ENCODE measurements around the gene CHCHD6. TPM values are rescaled to one million over a fixed set of nuclear protein-coding genes. Genes with fewer than 3 reads are reported as not detected.

CHCHD6 gene
- polyA plus RNA-seq, 1 donor, result 6.5 TPM

DNA sequence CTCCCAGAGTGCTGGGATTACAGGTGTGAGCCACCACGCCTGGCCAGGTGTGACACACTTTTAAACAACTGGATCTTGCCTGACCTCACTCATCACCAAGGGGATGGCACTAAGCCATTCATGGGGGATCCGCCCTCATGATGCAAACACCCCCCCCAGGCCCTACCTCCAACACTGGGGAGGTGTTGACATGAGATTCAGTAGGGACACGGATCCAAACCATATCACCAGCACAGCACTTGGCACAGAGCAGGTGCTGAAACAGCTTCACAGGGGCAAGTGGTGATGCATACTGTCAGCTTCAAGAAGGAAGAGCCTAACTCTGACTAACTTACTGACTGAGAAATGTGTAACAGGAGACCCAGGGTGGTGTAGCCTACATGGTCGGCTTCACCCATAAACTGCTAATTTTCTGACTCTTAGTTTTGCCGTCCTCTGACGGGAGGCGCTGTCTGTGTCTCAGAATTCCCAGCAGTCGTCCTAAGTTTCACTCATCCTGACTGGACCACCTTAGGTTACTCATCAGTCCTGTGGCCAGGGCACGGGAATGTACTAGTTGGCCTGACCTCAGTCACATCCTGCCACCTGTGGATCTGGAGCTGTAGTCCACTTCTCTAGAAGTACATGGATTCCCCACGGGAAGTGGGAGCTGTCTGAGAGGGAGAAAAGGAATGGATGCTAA is 197.0 kb downstream of the CHCHD6 start:
- no peak for DNase-seq

DNA sequence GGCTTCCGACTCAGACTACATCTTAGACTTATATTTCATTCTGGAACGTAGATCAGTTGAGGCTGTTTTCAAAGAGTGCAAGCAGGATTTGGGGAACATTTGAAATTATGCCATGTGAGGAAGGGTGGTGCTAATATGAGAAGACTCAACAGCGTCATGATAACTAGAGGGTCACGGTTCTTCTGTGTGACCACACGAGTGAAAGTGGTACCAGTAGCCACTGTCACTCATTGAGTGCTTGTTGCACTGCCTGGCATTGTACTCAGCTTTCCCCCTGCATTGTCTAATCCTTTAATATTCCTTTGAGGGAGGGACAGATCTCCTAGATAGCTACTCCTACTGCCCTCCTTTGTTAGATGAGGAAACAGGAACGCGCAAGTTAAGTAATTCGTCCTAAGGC is 197.6 kb downstream of the CHCHD6 start:
- DNase-seq, result no peak

DNA sequence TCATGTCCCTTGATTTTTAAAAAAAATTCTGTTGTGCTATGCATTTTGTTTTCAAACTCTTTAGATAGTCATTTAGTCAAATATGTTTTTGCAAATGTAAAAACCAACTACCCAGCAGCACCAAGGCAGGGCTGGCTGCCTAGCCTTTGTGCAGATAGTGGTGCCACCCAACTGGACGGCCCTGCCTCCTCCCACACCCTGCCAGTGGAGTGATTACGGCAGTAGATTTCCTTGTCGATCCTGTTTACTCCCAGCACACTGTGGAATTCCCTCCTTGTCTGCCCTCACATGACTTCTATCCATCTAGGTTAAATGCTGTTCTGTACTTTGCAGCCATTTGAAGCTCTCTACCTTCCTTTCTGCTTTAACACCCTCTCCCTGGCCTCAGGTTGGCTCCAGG is 199.5 kb downstream of the CHCHD6 start:
- no peak for DNase-seq

DNA sequence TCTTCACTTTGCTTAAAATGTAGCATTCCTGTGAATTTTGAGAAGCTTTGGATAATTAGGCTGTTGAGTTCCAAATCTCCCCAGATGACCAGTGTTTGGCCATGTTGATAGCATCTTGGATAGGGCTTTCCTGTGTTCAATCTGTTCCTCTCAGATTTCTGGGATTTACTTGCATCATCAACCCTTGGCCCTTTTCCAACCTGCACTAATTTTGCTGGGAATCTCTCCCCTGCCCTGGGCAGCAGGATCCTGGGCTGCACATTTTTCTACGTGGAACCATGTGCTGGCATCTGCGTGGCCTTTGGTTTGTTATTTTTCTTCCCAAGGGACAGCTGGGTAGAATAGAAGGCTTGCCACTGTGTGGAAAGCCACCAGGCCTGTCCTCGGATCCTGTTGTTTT is 203.5 kb downstream of the CHCHD6 start:
- DNase-seq, result no peak

DNA sequence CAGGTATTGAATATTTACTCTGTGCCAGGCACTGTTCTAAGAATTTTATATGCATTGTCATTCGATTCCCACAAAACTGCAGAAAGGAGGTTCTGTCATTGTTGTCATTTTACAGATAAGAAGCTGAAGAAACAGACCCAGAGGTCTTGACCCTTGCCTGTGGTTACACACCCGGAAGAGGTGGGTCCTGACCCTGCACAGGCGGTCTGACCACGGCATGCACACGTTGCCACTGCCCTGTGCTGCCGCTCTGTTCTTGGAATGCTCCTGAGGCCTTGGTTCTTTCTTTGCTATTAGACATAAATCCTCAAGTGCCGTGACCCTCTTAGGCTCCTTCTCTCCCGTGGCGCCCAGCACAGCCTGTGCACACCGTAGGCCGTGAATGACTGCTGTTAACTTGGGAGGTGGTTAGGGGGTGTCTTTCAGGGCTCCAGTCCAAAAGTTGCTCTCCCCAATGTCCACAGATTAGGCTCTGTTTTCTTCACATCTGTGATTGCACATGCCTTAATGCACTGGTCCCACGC is 204.8 kb downstream of the CHCHD6 start:
- no peak for DNase-seq

DNA sequence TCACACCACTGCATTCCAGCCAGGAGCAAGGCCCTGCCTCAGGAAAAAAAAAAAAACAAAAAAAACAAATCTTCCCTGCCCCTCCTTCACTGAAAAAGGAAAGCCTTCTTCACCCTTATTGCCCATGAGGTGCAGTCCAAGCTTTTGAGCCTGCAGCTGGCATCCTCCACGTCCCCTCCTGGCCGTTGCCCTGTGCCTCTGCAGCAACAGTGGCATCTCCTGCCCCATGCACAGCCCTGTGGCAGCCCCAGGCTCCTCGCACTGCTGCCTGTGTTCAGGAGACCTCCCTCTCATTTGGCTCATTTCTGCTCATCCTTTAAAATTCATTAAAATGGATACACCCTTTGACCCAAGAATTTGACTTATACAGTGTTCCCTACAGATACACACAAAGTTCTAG is 206.2 kb downstream of the CHCHD6 start:
- DNase-seq, result no peak

DNA sequence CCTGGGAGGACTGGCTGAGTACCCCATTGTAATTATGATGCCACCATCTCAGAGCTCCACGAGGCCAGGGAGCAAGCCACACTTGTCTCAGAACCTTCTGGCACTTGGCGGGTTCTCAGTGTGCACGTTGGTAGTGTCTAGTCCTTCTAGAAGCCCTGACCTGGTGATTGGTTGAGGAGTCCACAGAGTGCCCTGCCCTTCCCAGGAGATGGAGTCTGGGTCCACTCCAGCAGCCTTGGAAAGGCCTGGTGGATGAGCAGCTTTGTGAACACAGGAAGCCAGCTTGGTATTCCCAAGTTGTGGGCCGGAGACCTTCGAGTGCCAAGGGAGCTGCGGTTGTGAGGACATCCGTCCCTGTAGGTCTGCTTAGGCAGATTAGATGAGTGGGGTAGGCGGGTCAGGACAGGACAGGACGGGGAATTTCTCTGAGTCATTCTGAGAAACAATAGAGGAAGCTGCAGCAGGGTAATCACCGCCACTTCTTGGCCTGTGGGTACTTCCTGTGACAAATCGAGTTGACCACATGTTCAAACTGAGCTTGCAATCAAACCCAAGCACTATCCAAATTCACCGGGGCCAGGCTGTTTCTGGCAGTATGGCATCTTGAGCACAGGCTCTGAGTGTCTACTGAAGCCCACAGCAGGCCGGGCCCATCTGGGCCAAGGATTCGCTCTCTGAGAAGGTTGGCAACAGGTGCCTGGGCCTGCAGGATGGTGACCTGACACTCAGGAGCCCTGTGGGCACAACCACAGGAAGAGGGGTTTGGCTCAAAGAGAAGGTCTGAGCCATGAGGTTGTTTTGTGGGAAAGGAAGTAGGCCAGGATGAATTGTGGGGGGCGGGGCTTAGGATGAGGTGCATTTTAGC is 207.4 kb downstream of the CHCHD6 start:
- DNase-seq, result peak; percentile 22

DNA sequence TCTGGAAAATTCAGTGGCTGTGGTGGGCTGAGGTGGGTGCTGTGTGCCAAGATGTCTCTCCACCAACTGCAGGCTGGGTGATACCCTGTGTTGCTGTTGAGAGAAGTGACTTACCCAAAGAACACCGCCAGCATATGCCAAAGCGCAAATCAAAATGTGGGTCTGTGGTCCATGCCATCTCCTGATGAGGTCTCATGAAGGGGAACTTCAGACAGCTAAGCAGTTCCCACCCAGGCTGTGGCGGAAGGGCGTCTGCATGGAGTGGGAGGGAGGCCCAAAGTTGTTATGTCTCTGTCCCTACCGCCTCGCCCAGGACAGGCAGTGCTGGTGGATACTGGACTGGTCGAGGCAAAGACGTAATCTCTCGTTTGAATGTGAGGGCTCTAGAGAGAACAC is 208.0 kb downstream of the CHCHD6 start:
- no peak for DNase-seq

DNA sequence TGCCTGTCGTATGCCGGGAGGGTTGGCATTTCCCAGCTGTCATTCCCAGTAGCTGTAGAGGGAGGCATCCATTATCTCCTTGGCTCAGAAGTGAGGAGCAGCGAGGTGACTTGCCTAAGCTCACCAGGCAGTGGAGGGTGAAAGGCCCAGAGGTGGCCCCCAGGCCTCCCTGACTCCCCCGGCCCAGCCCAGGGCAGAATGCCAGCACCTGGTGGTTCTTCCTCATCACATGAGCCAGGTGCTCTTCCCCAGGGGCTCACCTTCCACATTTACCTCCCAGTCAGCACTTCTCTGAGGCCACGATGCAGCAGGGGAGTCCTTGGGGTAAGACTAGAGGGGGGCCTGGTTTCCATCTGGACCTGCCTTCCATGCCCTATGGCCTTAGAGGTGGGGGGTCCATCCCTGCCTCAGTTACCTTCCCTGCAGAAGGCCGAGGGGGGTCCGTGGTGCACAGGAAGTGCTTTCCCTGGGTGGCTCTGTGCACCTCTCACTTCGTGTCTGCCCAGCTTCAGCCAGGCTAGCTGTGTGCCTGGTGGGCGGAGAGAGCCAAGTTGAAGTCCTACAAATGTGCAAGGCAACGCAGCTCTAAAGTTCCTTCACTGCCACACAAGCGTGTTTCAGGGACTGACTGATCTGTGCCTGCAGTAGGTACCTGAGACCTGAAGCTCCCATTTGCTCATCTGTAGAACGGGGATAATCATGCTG is 208.6 kb downstream of the CHCHD6 start:
- no peak for DNase-seq

DNA sequence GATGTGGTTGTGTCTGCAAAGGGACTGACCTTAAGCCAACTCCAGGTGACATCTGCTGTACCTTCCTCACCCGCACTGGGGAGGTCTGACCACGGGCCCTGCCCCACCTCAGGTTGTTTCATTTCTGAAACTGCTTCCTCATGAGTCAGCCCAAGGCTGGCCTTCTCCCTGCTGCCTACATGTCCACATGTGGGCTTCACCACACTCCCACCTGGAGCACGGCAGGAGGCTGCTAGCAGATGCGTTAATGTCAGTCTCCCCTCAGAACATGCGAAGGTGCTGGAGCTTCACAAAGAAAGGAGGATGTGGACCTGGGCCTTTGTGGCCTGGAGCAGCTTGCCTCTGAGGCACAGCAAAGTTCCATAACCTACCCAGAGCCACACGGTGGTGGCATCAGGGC is 209.5 kb downstream of the CHCHD6 start:
- no peak for DNase-seq

DNA sequence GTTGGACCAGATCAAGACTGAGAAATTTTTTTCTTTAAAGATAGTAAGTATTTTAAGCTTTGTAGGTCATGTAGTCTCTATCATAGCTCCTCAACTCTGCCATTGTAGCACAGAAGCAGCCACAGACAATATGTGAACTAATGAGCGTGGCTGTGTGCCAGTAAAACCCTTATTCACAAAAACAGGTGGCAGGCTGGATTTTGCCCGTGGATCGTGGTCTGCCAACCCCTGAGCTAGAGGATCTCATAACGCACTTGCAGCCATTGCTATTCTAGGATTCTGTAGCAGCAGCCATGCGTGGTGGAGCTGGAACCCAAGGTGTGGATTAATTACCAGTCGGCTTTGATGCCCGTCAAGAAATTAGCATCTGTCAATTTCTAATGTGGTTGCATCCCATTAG is 210.2 kb downstream of the CHCHD6 start:
- DNase-seq, result no peak

DNA sequence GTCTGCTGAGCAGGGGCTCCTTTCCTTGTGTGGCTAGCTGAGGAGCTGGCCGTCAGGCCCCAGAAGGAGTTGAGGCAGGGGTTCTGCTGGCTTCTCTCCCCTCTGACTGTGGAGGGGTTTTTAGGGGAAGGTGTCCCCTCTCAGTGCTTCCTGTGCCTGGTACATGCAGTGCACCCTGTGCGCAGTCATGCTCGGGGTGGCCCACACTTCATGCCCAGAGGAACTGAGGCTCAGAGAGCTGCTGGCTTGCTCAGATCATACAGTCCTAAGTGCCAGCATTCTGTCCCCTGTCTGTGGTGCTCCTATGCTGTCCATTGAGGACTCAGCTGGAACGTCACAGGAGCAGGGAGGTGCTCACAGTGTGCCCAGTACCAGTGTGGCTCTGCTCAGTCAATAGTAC is 211.0 kb downstream of the CHCHD6 start:
- DNase-seq, result no peak

DNA sequence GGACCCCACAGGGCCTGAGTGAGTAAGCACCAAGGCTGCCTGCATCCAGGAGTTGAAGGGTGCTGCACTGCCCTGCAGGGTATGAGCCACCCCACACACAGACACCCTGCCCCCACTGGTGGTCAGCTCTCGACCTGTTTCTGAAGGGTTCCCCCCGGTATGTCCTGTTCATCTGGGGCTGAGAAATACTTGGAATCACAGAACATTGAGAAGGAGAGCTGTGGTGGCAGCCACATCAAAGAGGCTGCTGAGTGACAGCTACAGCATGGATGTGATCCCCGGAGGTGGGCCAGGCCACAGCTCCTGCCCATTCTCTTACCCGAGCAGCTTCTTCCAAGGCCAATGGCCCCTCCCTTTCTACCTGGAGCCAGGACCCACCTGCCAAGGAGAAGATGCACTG is 212.5 kb downstream of the CHCHD6 start:
- DNase-seq, result no peak

DNA sequence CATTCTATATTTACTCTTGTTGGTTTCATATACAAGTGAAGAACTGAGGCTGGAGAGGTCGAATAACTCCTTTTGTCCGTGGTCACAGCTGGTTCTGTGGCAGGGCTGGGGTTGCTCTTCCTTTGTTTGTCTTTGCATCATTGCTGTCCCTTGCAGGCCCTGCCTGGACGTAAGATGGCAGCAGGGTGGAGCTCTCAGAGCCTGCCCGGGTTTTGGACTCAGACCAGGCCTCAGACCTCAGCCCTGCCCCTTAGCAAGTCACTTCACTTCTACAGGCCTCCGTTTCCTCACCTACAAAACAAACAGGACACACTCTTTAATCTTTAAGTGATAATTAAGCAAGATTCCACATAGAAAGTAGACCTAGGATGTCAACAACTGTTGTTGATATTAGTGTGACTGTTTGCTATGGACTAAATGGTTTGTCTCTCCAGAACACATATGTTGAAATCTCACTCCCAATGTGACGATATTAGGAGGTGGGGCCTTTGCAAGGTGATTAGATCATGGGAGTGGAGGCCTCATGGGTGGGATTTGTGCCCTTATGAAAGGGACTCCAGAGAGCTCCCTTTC is 213.3 kb downstream of the CHCHD6 start:
- DNase-seq, result no peak

DNA sequence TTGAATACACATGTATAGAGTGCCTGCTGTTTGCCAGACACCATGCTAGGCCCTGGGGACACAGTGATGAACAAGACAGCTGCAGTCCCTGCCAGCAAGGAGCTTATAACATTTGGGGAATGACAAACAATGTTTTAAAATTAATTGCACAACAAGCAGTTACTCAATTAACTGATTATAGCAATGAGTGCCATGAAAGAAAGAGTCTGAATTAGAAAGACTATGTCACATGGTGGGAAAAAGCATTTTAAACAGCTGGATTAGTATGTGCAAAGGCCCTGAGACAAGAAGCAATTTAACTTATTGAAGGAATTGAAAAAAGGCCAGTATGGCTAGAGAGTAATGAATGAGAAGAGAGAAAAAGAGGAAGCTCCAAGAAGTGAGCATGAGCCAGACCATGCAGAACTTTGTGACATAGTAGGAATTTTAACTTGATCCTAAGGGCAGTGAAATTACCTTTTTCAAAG is 214.3 kb downstream of the CHCHD6 start:
- DNase-seq, result no peak

DNA sequence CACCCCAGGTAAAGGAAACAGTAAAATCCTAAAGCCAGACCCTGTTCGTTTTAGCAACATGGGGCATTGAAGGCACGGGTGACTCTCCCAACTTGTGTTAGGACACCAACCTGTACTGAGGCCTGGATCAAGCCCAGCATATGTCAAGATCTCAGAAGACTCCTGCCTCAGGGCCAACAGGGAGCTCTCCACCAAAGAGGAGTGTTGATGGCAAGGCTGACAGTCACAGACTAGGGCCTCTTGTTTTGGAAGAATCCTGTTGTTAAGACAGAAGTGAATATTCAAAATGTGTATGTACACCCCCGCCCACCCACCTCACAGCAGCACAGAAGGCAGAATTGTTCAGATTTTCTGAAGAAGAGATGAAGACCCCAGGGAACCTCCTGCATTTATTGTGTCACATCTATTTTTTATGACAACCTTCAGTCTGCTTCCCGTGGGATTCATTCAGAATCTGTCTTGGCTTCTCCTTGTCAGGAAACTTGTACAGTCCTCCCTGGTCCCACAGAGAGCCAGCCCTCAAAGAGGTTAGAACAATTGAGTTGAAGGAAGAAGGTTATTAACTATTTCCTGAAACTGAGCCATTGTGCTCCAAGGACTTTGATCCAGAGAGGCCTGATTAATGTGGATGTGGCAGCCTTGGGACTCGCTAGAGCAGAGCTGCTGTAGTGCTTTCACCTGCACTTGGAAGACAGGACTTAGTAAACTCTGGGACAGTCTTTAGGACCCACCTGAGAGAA is 217.2 kb downstream of the CHCHD6 start:
- DNase-seq, result no peak

DNA sequence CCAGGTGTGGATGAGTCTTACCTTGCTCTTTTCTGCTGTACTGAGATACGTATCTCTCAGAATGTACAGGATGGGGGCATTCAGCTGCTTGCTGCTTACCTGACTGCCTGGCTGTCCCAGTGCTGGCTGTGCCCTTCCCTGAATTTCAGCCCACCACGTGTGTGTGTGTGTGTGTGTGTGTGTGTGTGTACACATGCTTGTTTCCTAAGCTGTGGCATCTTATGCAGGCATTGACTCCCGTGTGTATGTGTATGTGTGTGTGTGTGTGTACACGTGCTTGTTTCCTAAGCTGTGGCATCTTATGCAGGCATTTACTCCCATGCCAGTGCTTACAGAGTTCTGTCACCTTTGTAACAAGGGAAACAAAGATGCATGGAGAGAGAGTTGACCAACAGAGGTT is 218.4 kb downstream of the CHCHD6 start:
- no peak for DNase-seq

DNA sequence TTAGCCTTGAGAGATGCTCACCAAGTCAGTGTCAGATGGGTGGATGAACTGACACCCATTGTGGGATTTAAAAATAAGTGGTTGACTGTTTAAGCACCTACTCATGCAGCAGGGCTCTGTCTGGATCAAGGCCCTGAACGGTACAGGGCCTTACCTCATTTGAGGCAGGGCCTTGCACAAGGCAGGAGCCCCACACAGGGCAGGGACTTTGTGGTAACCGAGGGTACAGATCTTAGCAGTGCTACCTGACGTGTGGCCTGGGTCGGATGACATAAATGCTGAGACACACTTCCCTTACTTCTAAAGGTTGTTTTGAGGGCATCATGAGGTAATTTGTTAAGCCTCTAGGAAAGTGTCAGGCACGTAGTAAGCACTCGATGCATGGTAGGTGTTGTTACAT is 219.4 kb downstream of the CHCHD6 start:
- DNase-seq, result no peak

DNA sequence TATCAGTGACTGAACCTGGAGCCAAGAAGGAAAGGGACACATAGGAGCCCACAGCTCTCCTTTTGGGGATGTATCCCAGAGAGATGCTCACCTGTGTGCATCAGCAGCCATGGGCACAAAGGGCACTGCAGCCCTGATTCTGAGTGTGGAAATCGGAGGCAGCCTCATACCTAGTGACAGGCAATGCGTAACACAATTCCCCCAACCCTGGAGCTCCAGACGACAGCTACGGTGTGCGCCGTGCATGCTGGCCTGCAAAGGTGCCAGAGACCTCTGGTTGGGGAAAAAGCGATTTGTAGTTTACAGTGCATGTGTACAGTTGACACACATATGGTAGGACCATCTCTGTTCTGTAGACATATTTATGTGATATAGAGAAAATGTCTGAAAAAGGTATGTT is 219.9 kb downstream of the CHCHD6 start:
- no peak for DNase-seq

DNA sequence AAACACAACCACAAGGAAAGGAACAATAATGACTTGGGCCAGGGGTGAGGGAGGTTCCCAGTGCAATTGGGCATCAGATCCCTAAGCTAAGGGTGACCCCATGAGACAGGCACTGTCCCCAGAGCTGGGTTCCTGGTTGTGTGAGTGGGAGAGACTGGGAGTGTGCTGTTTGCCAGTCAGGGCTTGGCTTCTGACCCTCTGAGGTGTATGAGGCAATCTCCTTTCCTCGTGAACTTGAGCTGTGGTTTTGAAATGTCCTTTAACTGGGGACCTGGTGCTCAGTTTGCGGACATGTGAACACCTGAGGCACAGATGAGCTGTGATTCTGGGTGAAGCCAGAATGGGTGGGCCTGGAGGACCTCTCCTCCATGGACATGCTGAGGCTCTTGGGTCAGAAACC is 220.4 kb downstream of the CHCHD6 start:
- no peak for DNase-seq

DNA sequence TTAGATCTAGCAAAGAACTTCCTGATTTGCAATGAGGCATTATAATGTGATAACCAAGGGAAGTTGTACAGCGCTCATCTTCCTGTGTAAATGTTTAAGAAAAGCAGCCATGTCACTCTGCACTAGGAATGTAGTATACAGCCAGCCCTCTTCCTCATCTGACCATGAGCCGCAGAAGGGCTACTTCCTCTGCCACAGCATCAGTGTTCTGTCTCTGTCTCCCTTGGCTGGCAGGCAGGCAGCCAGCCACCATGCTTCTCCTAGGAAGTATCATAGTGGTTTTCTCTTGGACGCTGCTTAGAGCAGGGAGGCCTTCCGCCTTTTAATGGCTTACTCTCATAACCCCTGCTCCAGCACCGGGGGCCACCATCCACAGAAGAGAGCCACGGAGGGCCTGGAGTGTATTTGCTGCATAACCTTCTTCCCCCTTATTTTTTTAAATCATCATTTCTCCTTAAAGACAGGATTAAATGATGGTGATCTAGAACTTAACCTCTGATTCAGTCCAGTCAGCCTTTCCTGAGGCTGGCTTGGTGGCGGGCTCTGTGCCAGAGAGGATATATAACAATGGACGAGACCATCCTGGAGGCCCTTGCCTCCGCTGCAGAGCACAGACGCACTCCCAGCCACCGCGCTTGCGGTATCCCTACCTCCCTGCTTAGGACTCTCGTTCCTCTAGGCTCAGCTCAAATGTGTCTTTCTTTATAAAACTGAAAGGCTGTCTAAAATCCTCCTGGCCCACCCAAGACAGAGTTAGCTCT is 221.6 kb downstream of the CHCHD6 start:
- DNase-seq, result no peak
